HL-60 (cell line): ENCODE data around the gene ZBTB8B.

Experiments used
- GABPA ChIP-seq: IDR thresholded peaks from 2 replicates; pipeline ENCODE4 v1.6.1; 2012; ENCODE audit warnings: low read depth
- POLR2AphosphoS5 ChIP-seq: IDR thresholded peaks from 2 replicates; pipeline ENCODE4 v1.6.1; 2012; ENCODE audit warnings: low read depth
- SPI1 ChIP-seq: IDR thresholded peaks from 2 replicates; pipeline ENCODE4 v1.6.1; 2012; ENCODE audit warnings: low read depth, mild to moderate bottlenecking, borderline replicate concordance
- TF ChIP-seq, protein P1 (sequence below): IDR thresholded peaks from one replicate; pipeline ENCODE4 v1.5.1; 2011; ENCODE audit warnings: low read length, control low read depth, inconsistent platforms; ENCODE audit not compliant: insufficient read depth
- TF ChIP-seq, protein P2 (sequence below): IDR thresholded peaks from 2 replicates; pipeline ENCODE4 v1.6.1; 2012; ENCODE audit warnings: low read depth; ENCODE audit not compliant: insufficient replicate concordance

DNA sequence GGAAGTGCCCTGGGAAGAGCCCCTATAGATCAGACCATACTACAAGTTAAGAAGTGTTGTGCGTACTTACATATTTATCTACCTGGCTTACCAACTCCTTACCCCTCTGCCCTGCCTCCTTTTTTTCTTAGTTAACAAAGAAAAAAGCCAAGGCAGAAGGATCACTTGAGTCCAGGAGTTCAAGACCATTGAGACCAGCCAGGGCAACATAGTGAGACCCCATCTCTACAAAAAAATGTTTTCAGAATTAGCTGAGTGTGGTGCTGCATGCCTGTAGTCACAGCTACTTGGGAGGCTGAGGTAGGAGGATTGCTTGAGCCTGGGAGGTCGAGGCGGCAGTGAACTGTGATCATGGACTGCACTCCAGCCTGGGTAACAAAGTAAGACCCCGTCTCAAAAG, 1.9 kb downstream of the ZBTB8B start:
- TF ChIP-seq, protein P1, sequence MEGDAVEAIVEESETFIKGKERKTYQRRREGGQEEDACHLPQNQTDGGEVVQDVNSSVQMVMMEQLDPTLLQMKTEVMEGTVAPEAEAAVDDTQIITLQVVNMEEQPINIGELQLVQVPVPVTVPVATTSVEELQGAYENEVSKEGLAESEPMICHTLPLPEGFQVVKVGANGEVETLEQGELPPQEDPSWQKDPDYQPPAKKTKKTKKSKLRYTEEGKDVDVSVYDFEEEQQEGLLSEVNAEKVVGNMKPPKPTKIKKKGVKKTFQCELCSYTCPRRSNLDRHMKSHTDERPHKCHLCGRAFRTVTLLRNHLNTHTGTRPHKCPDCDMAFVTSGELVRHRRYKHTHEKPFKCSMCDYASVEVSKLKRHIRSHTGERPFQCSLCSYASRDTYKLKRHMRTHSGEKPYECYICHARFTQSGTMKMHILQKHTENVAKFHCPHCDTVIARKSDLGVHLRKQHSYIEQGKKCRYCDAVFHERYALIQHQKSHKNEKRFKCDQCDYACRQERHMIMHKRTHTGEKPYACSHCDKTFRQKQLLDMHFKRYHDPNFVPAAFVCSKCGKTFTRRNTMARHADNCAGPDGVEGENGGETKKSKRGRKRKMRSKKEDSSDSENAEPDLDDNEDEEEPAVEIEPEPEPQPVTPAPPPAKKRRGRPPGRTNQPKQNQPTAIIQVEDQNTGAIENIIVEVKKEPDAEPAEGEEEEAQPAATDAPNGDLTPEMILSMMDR = no peak
- TF ChIP-seq GABPA (no peak), POLR2AphosphoS5 (no peak), SPI1 (no peak)
- TF ChIP-seq, protein P2, sequence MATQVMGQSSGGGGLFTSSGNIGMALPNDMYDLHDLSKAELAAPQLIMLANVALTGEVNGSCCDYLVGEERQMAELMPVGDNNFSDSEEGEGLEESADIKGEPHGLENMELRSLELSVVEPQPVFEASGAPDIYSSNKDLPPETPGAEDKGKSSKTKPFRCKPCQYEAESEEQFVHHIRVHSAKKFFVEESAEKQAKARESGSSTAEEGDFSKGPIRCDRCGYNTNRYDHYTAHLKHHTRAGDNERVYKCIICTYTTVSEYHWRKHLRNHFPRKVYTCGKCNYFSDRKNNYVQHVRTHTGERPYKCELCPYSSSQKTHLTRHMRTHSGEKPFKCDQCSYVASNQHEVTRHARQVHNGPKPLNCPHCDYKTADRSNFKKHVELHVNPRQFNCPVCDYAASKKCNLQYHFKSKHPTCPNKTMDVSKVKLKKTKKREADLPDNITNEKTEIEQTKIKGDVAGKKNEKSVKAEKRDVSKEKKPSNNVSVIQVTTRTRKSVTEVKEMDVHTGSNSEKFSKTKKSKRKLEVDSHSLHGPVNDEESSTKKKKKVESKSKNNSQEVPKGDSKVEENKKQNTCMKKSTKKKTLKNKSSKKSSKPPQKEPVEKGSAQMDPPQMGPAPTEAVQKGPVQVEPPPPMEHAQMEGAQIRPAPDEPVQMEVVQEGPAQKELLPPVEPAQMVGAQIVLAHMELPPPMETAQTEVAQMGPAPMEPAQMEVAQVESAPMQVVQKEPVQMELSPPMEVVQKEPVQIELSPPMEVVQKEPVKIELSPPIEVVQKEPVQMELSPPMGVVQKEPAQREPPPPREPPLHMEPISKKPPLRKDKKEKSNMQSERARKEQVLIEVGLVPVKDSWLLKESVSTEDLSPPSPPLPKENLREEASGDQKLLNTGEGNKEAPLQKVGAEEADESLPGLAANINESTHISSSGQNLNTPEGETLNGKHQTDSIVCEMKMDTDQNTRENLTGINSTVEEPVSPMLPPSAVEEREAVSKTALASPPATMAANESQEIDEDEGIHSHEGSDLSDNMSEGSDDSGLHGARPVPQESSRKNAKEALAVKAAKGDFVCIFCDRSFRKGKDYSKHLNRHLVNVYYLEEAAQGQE = no peak
